Right forelimb (tissue), 1 donor: Measurements from ENCODE around the gene RNF167.

Source experiments
- DNase-seq: peaks from one replicate; pipeline ENCODE4 v3.0.0-alpha.2; 2018

RNF167 gene

DNA sequence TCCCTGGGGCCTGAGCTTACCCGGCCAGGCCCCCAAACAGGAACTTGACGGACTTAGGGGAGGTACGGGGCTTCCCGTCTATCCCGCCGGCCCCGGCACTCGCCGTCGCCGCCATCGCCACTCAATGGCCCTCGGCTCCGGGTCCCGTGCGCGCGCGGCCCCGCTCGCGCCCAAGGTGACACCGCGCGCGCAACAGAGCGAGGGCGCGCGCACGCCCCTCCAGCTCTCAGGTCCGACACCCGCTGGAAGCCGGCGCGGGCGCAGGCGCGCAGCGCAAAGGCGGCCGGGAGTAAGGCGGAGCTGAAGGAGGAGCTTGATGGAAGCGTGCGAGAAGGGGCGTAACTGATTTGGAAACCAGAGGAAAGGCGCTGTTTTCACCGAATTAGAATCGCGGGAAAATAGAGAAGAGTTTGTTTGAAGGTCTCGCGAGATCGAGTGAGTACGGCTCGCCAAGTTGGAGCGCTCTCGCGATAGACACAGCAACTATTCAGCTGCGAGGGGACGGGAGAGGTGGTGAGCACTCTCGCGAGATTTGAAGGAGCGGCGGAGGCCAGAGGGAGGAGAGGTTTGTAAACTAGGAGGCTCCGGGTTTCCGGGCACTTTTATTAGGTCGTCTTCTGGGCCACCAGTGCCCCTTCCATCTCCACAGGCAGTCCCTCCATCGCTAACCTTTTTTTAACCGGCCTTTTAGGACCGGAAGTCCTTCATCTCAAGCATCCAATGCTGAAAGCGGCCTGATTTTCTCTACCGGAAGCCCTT is at the start of gene RNF167, which contains the start of gene SLC25A11:
TSS of gene RNF167 (plus strand) at position 473 of the 759 bp plus-strand sequence. CDS start 642 bp downstream, outside the sequence.
TSS of gene SLC25A11 (minus strand) at position 251 of the 759 bp plus-strand sequence. CDS start at position 115, 136 bp downstream.
- peak; percentile 97 for DNase-seq

DNA sequence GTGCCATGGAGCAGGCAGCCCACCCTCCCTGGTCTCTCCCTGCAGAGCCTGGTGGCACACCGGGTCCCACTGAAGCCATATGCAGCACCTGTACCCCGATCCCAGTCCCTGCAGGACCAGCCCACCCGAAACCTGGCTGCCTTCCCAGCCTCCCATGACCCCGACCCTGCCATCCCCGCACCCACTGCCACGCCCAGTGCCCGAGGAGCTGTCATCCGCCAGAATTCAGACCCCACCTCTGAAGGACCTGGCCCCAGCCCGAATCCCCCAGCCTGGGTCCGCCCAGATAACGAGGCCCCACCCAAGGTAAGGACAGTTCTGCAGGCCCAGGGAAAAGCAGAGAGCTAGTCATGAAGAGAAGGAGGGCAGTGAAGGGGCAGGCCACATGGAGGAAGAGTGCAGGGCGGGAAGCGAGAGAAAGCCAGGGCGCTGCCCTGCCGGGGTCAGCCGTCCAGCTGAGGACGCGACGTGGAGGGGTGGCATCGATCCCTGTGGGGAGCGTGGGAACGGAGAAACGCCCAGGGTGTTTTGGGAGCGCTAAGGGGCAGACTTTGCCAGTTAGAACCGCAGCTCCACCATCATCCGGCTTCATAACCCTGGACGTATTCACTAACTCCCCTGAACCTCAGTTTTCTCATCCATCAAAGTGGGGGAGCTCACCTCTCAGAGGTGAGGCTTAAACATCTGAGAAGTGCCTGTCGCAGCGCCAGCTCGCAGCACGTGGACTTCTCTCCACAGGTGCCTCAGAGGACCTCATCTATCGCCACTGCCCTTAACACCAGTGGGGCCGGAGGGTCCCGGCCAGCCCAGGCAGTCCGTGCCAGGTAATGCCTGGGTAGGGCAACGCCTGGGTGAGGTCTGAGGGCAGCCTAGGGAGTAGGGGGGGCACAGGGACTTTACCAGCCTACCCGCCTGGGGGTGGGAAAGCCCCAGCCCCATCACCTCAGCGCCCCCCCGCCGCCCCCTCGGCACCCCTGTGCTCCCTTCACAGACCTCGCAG is 48.4 kb upstream of the RNF167 start:
- no peak for DNase-seq

DNA sequence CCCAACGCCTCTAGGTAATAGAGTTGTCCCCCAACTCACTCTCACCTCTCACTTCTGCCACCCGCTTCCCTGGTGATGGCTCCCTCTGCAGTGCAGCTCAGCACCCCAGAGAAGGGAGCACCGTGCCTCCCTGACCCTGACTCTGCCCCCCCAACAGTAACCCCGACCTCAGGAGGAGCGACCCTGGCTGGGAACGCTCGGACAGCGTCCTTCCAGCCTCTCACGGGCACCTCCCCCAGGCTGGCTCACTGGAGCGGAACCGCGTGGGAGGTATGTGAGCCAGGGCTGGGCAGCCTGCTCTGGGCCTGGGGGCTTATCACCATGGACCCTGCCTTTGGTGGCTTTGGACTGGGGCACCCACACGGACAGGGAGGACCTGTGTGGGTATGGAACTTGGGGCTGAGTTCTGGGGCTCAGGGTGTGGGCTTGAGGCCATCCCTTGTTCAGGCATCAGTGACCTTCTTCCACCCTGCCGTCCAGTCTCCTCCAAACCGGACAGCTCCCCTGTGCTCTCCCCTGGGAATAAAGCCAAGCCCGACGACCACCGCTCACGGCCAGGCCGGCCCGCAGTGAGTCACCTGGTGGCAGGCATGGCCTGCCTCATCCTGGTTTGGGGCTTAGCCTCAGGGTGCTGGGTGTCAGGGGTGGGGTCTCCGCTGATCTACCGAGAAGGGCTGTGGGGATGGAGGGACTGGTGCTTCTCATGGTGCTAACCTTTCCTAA is 47.4 kb upstream of the RNF167 start:
- no peak for DNase-seq

DNA sequence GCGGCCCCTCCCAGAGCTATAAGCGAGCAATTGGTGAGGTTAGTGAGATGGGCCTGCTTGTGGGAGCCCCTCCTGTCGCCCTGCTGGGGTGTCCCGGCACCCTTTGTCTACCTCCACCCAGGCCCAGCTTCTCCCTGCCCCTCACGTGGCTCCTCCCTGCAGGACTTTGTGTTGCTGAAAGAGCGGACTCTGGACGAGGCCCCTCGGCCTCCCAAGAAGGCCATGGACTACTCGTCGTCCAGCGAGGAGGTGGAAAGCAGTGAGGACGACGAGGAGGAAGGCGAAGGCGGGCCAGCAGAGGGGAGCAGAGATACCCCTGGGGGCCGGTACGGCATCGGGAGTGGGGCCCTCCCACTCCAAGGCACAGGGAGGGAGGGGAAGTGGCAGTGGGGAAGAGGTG is 46.8 kb upstream of the RNF167 start:
- no peak for DNase-seq

DNA sequence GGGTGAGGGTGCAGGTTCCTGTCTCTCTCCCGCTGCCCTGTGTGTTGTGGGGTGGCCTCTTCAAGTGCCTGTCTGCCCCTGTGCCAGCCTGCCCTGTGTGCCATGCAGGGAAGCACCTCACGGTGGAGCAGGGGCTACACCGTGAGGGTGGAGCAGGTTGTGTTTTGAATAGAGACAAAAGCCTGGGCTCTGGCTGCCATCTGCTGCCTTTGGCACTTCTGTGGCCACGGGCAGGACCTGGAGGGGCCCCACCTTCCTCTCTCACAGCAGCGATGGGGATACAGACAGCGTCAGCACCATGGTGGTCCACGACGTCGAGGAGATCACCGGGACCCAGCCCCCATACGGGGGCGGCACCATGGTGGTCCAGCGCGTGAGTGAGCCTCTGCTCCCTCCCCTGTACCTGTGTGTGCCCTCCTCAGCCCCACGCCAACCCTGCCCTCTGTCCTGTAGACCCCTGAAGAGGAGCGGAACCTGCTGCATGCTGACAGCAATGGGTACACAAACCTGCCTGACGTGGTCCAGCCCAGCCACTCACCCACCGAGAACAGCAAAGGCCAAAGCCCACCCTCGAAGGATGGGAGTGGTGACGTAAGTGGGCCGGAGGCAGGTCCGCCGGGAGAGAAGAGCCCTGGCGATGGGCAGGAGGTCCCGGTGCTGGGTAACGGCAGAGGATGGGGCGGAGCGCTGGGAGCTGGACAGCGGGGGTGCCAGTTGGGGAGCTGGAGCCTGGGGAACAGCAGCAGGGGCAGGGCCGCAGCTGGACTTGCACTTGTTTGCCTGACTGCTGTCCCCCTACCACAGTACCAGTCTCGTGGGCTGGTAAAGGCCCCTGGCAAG is 46.1 kb upstream of the RNF167 start:
- DNase-seq = no peak

DNA sequence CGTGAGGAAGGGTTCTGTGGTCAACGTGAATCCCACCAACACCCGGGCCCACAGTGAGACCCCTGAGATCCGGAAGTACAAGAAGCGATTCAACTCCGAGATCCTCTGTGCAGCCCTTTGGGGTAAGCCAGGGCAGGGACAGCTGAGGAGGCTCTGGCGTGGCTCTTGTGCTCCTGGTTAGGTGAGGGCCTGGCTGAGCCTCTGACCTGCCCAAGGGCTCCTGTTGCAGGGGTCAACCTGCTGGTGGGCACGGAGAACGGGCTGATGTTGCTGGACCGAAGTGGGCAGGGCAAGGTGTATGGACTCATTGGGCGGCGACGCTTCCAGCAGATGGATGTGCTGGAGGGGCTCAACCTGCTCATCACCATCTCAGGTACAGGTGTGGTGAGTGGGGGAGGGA is 44.9 kb upstream of the RNF167 start:
- no peak for DNase-seq

DNA sequence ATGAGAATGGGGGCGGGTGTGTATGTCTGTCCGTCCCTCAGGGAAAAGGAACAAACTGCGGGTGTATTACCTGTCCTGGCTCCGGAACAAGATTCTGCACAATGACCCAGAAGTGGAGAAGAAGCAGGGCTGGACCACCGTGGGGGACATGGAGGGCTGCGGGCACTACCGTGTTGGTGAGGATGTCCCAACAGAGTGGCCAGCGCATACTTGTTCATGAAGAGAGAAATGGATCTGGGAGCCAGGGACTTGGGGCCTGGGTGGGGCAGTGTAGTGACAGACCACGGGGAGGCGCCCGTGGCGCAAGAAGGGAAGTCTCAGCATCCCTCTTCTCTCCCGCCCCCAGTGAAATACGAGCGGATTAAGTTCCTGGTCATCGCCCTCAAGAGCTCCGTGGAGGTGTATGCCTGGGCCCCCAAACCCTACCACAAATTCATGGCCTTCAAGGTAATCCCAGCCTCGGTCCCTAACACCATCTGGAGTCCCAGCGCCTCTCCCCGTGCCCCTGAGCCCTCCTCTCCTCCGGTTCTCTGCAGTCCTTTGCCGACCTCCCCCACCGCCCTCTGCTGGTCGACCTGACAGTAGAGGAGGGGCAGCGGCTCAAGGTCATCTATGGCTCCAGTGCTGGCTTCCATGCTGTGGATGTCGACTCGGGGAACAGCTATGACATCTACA is 44.3 kb upstream of the RNF167 start:
- peak; percentile 41 for DNase-seq

DNA sequence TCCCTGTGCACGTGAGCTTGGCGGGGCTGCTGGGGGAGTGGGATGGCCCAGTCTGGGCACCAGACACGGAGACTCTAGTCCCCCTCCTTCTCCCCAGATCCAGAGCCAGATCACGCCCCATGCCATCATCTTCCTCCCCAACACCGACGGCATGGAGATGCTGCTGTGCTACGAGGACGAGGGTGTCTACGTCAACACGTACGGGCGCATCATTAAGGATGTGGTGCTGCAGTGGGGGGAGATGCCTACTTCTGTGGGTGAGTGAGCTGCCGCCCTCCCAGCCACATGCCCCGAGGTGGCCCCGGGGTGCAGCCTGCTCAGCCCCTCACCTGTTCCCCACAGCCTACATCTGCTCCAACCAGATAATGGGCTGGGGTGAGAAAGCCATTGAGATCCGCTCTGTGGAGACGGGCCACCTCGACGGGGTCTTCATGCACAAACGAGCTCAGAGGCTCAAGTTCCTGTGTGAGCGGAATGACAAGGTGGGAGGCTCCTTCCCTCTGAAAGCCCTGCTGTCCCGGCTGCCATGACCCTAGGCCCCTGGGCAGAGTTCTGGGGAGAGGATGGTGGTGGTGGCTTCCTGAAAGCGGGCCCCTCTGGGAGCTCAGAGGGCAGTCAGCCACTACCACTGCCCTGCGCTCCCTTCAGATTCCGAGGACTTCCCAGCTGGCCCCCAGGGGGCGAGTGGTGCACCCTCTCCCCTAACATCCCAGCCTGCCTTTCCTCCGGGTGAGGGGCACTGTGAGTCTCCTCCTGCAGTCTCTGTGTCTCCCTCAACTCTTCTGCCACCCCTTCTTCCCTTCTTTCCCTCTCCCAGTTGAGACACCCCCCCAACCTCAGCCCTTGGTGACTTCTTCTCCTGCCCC is 43.5 kb upstream of the RNF167 start:
- DNase-seq = peak; percentile 42

DNA sequence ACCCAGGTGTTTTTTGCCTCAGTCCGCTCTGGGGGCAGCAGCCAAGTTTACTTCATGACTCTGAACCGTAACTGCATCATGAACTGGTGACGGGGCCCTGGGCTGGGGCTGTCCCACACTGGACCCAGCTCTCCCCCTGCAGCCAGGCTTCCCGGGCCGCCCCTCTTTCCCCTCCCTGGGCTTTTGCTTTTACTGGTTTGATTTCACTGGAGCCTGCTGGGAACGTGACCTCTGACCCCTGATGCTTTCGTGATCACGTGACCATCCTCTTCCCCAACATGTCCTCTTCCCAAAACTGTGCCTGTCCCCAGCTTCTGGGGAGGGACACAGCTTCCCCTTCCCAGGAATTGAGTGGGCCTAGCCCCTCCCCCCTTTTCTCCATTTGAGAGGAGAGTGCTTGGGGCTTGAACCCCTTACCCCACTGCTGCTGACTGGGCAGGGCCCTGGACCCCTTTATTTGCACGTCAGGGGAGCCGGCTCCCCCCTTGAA is 42.8 kb upstream of the RNF167 start:
- DNase-seq = peak; percentile 45

DNA sequence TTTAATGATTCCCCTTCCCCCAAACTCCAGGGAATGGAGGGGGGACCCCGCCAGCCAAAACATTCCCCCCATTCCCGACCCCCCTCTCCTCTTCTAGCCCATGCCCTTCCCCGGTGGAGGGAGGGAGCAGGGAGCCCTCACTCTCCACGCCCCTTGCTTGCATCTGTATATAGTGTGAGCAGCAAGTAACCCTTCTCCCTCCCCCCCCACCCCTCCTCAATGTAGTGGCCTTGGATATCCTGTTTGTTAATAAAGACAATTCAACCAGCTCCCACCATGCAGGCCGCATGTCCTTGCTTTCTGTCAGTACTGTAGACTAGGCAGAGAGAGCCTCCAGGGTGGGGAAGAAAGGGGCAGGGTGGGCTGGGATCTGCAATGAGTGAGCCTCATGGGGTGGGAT is 42.3 kb upstream of the RNF167 start:
- peak; percentile 40 for DNase-seq

DNA sequence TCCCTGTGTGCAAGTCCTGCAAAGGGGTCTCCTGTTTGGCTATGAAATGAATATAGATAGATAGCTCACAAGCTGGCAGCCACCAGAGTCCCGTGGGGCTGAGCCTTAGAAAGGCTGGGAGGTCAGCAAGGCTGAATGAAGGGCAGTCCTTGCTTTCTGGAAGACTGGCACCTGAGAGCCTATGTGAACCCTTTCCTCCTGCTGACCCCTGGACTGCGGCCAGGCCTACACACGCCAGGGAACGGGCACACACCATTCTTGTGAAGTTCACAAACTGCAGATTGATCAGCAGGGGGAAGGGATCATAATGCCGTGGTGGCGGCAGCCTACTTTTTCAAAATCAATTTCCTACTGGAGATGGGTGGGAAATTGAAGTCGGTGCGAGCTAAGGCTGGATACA is 41.7 kb upstream of the RNF167 start:
- peak; percentile 42 for DNase-seq

DNA sequence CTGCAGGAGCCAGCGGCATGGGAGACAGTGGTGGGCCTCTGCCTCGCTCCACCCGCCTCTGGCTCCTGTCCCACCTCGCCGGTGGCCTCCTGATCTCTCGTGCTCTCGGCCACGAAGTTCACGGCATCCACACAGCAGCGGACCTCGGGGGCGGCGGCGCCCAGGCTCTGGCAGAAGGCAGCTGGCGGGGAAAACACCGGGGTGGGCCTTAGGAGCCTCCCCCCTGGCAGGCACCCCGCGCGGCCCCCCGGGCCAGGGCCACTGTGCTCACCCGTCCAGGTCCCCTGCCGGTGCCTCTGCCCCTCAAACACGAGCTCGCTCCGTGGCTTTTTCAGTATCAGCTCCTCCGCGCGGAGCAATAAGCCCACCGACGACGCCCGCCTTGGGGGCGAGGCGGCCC is 41.1 kb upstream of the RNF167 start:
- no peak for DNase-seq

DNA sequence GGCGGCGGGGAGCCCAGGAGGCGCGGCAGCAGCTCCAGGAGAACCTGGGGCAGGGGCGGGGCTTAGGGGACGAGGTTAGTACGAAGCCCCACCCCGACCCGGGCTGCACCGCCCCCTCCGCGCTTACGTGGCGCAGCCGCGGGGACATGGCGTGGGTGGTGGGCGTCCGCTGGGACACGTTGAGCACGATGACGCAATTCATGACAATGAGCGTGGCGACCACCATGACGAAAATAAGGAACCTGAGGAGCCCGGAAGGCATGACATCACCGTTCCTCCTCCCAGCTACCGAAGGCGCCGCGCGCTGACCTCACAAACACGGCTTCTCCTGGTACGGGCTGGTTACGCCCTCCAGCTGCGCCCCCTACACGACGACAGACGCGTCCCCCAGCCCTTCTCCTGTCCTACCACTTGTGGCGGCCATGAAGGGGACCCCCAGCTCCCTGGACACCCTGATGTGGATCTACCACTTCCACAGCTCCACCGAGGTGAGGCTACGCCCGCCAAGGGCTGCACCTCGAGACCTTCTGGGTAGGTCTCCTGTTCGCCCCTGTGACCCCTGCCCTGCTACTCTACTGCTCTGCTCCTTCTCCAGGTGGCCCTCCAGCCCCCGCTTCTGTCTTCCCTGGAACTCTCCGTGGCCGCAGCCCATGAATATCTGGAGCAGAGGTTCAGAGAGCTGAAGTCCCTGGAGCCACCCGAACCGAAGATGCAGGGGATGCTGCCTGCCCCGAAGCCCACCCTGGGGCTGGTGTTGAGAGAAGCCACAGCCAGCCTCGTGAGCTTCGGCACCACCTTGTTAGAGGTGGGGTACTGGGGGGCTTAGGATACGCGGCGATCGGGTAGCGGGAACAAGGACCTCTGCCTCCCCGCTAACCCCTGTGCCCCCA is 40.5 kb upstream of the RNF167 start, which contains the start of gene C17orf107:
TSS of gene C17orf107 (plus strand) at position 196 of the 890 bp plus-strand sequence. CDS start at position 423, 227 bp downstream.
- peak; percentile 89 for DNase-seq

DNA sequence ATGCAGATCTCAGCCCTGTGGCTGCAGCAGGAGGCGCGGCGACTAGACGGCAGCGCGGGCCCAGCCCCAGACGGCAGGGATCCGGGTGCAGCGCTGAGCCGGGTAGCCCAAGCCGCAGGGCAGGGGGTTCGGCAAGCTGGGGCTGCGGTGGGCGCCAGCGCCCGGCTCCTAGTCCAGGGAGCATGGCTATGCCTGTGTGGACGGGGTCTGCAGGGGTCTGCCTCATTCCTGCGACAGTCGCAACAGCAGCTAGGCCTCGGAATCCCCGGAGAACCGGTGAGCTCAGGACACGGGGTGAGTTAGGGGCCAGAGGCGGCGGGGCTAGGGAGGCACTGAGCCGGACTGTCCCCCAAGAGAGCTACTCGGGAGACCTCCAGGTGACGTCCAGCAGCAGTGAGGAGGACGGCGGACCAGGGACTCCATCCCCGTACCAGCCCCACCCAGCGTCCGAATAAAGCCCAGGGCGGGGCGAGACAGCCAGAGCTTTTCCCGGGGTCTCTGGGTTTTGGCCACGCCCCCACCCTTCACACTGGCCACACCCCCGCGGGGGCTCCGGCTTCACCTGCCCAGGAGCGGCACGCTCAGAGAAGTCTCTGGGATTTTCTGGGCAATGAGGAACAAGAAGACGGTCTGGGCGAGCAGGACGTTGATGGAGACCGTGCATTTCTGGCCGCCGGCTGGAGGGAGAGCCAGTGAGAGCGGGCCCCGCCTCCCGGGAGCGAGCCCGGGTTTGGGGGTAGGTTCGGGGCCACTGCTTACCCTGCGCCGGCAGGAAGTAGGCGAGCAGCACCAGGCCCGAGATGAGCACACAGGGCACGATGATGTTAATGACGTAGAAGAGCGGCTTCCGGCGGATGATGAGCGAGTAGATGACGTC is 39.6 kb upstream of the RNF167 start:
- peak; percentile 75 for DNase-seq

DNA sequence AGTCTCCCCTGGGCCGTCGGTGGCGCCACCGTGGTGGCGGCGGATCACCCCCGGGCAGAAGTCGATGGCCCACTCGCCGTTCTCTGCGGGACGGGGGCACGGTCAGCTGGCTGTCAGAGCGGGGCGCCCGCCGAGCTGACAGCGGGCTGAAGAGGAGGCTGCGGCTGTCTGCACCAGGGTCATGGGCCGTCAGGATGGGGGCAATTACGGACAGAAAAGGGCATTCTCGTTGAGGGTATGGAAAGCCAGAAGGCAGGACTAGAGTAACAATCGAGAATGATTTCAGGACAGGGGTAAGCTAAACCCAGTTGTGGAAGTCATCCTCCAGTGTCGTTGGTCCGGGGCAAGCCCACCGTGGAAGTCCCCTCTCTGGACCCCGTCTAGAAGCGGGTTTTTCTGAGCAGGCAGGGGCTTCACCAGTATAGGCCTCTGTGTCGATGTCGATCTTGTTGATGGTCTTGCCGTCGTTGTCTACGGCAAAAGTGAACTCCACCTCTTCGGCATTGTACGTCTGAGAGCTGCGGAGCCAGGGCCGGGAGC is 38.9 kb upstream of the RNF167 start:
- no peak for DNase-seq

DNA sequence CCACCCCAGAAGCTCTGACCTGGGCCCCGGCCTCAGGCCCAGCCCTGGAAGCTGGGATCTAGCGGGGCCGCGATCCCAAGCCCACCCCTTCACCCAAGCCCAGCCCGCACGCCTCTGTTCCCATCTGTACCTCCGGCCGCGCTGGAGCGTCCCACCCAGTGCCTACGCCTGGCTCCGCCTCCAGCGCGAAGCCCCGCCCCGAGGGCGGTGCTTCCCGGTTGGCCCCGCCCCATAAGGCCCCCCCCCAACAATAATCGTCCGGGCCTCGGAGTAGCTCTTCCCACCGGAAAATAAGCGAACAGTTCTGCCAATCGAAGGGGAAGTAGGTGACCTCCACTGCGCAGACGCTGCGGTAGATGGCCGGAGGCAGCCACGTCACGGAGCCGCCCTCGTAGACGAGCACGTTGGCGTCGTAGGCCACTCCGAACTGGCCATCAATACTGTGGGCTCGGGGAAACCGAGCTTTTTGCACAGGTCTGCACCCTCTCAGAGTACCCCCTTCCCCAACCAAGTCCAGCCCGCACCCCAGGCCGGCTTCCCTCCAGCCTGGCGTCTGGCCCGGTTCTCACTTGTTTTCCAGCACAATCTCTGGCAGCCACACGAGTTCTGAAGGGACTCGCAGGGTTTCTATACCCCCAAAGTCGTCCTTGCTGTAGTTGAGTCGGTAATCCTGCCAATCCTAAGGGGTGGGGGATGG is 38.3 kb upstream of the RNF167 start:
- peak; percentile 86 for DNase-seq

DNA sequence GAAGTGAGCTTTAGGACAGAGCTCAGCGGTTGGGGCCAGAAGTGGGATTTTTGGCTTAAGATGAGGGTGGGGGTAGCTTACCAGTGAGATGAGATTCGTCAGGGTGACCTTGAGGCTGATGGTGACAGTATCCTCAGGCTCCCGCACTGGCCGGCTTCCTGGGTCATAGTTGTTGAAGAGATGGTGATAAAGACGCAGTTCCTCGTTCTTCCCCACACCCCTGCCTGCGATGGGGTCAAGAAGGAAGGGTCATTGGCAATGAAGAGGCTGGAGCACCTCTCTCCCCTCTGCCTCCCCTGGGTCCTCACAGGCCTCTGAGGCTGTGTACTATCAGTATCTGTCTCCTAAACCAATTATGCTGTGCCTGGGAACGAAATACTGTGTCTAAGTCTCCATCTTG is 37.5 kb upstream of the RNF167 start:
- DNase-seq = no peak
